Thoracic aorta (tissue), 2 donors: ENCODE data around the gene TTBK1. TPM values are rescaled to one million over a fixed set of nuclear protein-coding genes. Genes with fewer than 3 reads are reported as not detected.

ENCODE experiments used
- ATAC-seq: fragments of 150-250 bp; one replicate; pipeline ENCODE4 v1.8.0; 2017; ENCODE audit warnings: low read depth; ENCODE audit not compliant: insufficient number of reproducible peaks, low FRiP score
- DNase-seq: peaks from one replicate; pipeline ENCODE4 v3.0.0-alpha.2; 2020; ENCODE audit warnings: low spot score
- H3K27ac ChIP-seq, 2 donors: fragments of 200-600 bp; sonication (generic); 1 replicate in 1 of 2; 2 replicates in 1 of 2; pipeline ENCODE4 v1.5.1; 2016; ENCODE audit warnings: mild to moderate bottlenecking in 2 of 2, moderate library complexity in 2 of 2
- H3K27me3 ChIP-seq: fragments of 200-600 bp; sonication (generic); replicated peaks from 2 replicates; pipeline ENCODE4 v1.6.0; 2016; ENCODE audit warnings: mild to moderate bottlenecking; ENCODE audit not compliant: insufficient read depth
- H3K36me3 ChIP-seq: fragments of 200-600 bp; sonication (generic); one replicate; pipeline ENCODE4 v1.5.1; 2016
- H3K4me1 ChIP-seq, 2 donors: fragments of 200-600 bp; sonication (generic); 1 replicate in 1 of 2; 2 replicates in 1 of 2; pipeline versions ENCODE4 v1.5.1 to v1.6.0; 2016; ENCODE audit warnings: low read depth in 2 of 2, mild to moderate bottlenecking in 1 of 2; ENCODE audit not compliant: control insufficient read depth in 1 of 2
- H3K4me3 ChIP-seq: fragments of 200-600 bp; sonication (generic); 2 replicates; pipeline ENCODE4 v1.5.1; 2016; ENCODE audit warnings: mild to moderate bottlenecking
- H3K9me3 ChIP-seq: fragments of 200-600 bp; sonication (generic); 2 replicates; pipeline ENCODE4 v1.5.1; 2016
- total RNA-seq, 2 donors: library from RNA; depleted of rRNA; stranded (reverse); fragments of >200 nt; gene quantifications; one replicate each; pipeline versions ENCODE4 v1.1.0 to v1.2.3, GENCODE V29; 2016
- TF ChIP-seq, protein P1 (sequence below): fragments of 200-600 bp; sonication (generic); IDR thresholded peaks from one replicate; pipeline ENCODE4 v1.5.1; 2019; ENCODE audit warnings: antibody characterized with exemption

TTBK1 gene
- total RNA-seq, 2 donors from 2014 or later = not detected

DNA sequence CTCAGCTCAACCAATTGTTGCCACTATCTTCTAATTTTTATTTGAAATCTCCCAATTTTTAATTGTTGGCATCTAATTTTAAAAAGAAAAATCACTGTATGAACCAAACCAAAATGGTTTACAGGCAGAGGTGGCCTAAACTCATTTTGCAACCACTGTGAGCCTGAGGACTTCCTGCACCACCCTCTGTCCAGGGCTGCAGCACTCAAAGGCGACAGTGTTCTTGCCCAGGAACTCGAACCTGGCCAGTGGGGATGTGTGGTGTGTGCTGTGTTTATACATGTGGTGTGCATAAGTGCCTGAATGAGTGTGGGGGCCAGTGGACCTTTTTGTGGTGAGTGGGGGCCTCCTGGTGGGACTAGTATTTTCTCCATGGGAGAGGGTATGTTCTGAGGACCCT is 30.4 kb downstream of the TTBK1 start:
- Histone ChIP-seq H3K9me3 (no peaks in the 10 kb centered on the region), H3K4me1 (peaks cover 6 to 25% of the 10 kb centered on the region in 2 donors), H3K36me3 (no peaks in the 10 kb centered on the region), H3K27me3 (no peaks in the 10 kb centered on the region), H3K27ac (no peak overlapping the region), H3K4me3 (no peak overlapping the region)
- ATAC-seq (no peak), DNase-seq (no peak)
- TF ChIP-seq, protein P1, sequence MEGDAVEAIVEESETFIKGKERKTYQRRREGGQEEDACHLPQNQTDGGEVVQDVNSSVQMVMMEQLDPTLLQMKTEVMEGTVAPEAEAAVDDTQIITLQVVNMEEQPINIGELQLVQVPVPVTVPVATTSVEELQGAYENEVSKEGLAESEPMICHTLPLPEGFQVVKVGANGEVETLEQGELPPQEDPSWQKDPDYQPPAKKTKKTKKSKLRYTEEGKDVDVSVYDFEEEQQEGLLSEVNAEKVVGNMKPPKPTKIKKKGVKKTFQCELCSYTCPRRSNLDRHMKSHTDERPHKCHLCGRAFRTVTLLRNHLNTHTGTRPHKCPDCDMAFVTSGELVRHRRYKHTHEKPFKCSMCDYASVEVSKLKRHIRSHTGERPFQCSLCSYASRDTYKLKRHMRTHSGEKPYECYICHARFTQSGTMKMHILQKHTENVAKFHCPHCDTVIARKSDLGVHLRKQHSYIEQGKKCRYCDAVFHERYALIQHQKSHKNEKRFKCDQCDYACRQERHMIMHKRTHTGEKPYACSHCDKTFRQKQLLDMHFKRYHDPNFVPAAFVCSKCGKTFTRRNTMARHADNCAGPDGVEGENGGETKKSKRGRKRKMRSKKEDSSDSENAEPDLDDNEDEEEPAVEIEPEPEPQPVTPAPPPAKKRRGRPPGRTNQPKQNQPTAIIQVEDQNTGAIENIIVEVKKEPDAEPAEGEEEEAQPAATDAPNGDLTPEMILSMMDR = no peak

DNA sequence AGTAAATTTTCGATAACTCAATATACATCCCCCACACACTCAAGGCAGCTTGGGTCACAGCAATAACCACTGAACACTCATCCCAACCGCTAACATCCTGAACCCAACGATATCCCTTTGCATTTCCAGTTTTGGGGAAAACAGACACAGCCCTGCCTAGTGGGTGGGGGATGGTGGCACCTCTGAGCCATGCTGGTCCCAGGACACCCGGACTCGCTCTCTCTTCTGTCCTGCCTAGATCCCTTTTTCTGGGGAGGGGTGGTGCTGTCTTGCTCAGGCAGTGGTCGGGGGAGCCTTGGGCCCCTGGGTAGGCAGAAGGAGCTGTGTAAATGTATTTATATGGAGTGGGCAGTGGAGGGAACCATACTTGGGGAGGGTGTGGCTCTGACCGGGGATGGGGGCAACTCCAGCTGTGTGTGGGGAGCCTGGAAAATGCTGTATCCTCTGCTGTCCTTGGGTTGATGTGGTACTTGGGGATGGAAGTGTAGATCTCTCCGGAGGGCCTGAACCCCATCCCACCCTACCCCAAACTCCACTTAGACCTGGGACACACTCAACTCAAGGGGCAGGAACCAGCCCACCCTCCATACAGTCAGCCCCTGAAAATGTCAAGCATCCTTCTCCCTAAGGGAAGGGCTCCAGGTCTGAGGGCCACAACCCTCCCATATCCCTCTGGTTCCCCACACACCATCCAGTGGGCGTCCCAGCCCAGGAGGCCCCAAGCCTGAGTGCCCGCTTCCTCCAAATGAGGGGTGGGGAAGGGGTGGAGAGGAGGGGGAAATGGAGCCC is 31.0 kb downstream of the TTBK1 start:
- Histone ChIP-seq H3K9me3 (no peaks in the 10 kb centered on the region), H3K27ac (no peak overlapping the region), H3K36me3 (no peaks in the 10 kb centered on the region), H3K27me3 (no peaks in the 10 kb centered on the region), H3K4me1 (peaks cover 6 to 19% of the 10 kb centered on the region in 2 donors), H3K4me3 (peak overlapping the region; percentile 65)
- DNase-seq = no peak
- TF ChIP-seq, protein P1 = no peak
- ATAC-seq = no peak

DNA sequence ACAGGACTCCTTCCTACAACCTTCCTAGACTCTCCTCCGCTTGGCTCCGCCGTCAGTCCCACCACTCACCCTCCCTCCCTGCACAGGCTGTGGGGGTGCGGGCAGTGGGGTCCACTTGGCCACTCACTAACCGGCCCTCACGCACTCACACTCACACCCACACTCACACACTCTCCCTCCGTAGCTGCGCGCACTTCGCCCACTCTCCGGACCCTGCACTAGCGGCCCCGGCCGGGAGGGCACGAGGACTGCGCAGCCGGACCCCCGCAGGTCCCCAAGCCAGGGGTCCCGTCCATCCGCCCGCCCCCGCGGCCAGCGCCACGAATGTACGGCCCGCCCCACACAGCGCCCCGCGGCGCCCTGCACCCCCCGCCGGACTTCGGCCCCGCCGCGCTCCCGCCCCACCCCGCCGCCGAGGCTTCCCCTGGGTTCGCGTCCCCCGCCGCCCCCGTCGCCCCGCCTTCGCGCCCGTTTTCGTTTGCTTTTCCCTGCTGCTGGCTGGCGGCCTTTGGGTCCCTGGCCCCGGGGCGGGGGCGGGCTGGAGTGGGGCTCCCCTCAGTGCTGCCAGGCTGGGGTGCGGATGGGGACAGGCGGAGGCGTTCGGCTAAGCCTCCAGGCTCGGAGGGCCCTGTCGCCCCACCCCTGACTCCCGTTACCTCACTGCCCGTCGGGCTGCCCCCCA is 31.8 kb downstream of the TTBK1 start:
- TF ChIP-seq, protein P1 = no peak
- Histone ChIP-seq H3K4me1 (peaks cover 0 to 14% of the 10 kb centered on the region in 2 donors), H3K36me3 (no peaks in the 10 kb centered on the region), H3K27me3 (no peaks in the 10 kb centered on the region), H3K9me3 (no peaks in the 10 kb centered on the region), H3K27ac (no peak overlapping the region), H3K4me3 (peak overlapping the region; percentile 65)
- ATAC-seq (no peak), DNase-seq (no peak)

DNA sequence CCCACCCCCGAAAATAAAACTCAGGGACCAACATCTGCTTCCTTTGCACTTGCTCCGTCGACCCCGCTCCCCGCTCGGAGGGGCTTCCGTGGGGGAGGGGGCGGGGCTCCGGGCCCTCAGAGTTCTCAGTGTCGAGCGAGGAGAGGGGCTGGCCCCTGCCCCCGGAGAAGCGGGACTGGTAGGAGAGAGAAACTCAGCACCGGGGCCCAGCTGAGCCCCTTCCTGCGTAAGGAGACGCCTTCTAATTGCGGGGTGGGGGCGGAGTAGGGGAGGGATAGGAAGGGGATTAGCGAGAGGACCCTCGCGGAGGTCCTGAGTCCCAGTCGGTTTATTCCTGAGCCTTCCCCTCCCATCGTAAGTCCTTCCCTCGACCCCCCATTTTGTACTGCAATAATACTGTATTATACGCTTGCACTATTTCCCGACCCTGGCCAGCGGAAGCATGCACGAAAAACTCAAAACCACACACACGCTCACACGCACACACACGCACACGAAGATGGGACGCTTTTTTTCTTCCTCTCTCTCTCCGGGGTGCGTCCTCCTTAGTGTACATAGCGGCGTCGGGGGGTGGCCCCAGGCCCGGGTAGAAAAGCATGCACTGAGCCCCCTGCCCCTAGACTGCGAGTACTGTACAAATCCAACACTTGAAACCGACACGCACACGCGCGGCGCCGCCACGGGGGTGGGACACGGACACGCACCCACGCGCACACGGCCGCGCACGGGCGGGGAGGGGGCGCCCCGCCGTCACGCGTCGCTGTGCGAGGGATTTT is 32.7 kb downstream of the TTBK1 start:
- H3K36me3 ChIP-seq = no peaks in the 10 kb centered on the region
- TF ChIP-seq, protein P1 = no peak
- DNase-seq = no peak
- H3K4me3 ChIP-seq = peak overlapping the region; percentile 65
- ATAC-seq = no peak
- peaks cover 0 to 14% of the 10 kb centered on the region in 2 donors for H3K4me1 ChIP-seq
- no peaks in the 10 kb centered on the region for H3K27me3 ChIP-seq
- H3K9me3 ChIP-seq = no peaks in the 10 kb centered on the region
- no peak overlapping the region for H3K27ac ChIP-seq
